Brain microvascular endothelial cell (primary cell): ENCODE measurements around the gene RAB8A.
"Not testable (repeated sequence)": the region's sequence is repeated elsewhere in the genome, so short reads cannot be mapped to it uniquely, and the experiment has no call there.

Experiments
- DNase-seq: peaks from one replicate; pipeline ENCODE4 v3.0.0-alpha.2; 2020
- H3K27ac ChIP-seq: fragments of 250-450 bp; sonication (Bioruptor Pico); 2 replicates; pipeline ENCODE4 v1.5.1; 2020; ENCODE audit warnings: mild to moderate bottlenecking, moderate library complexity
- H3K27me3 ChIP-seq: fragments of 250-450 bp; sonication (Bioruptor Pico); replicated peaks from 2 replicates; pipeline ENCODE4 v1.5.1; 2020; ENCODE audit warnings: mild to moderate bottlenecking
- H3K36me3 ChIP-seq: fragments of 250-450 bp; sonication (Bioruptor Pico); replicated peaks from 2 replicates; pipeline ENCODE4 v1.5.1; 2020; ENCODE audit warnings: mild to moderate bottlenecking
- H3K4me3 ChIP-seq: 2 replicates; pipeline ENCODE4 v1.5.1; 2011; ENCODE audit warnings: low read depth, mild to moderate bottlenecking, control low read depth, low read length, moderate library complexity
- in situ Hi-C: cut with HindIII; loops from 2 replicates; pipeline ENCODE4 v1.10.0; 2017; ENCODE audit warnings: low sequenced_read_pairs, low pct_ligation_motif_present
- TF ChIP-seq, protein P1 (sequence below): IDR thresholded peaks from 2 replicates; pipeline ENCODE4 v1.5.1; 2011; ENCODE audit warnings: low read depth, mild to moderate bottlenecking, moderate library complexity, low read length, control low read depth, inconsistent platforms; ENCODE audit errors: missing control alignments

The RAB8A gene

GRCh38 chr19:16115301-16116039 lies 3.8 kb downstream of the RAB8A start:
- TF ChIP-seq, protein P1, sequence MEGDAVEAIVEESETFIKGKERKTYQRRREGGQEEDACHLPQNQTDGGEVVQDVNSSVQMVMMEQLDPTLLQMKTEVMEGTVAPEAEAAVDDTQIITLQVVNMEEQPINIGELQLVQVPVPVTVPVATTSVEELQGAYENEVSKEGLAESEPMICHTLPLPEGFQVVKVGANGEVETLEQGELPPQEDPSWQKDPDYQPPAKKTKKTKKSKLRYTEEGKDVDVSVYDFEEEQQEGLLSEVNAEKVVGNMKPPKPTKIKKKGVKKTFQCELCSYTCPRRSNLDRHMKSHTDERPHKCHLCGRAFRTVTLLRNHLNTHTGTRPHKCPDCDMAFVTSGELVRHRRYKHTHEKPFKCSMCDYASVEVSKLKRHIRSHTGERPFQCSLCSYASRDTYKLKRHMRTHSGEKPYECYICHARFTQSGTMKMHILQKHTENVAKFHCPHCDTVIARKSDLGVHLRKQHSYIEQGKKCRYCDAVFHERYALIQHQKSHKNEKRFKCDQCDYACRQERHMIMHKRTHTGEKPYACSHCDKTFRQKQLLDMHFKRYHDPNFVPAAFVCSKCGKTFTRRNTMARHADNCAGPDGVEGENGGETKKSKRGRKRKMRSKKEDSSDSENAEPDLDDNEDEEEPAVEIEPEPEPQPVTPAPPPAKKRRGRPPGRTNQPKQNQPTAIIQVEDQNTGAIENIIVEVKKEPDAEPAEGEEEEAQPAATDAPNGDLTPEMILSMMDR, result no peak
- Histone ChIP-seq H3K4me3 (no peak overlapping the region), H3K27me3 (no peaks in the 10 kb centered on the region), H3K27ac (no peak overlapping the region), H3K36me3 (peaks cover 18% of the 10 kb centered on the region)
- no peak for DNase-seq
- in situ Hi-C loops, result no loop called here

GRCh38 chr19:16116067-16116466 lies 4.4 kb downstream of the RAB8A start:
- H3K27me3 ChIP-seq, result no peaks in the 10 kb centered on the region
- TF ChIP-seq, protein P1, result no peak
- DNase-seq, result no peak
- in situ Hi-C loops, result no loop called here
- no peak overlapping the region for H3K27ac ChIP-seq
- H3K4me3 ChIP-seq, result no peak overlapping the region
- peaks cover 22% of the 10 kb centered on the region for H3K36me3 ChIP-seq

GRCh38 chr19:16117594-16118033 lies 5.9 kb downstream of the RAB8A start:
- Histone ChIP-seq H3K4me3 (no peak overlapping the region), H3K36me3 (peaks cover 37% of the 10 kb centered on the region), H3K27me3 (no peaks in the 10 kb centered on the region), H3K27ac (no peak overlapping the region)
- in situ Hi-C loops, result no loop called here
- TF ChIP-seq, protein P1, result peak; percentile 38
- no peak for DNase-seq

GRCh38 chr19:16118489-16119033 lies 6.9 kb downstream of the RAB8A start:
- Histone ChIP-seq H3K4me3 (no peak overlapping the region), H3K27me3 (no peaks in the 10 kb centered on the region), H3K27ac (no peak overlapping the region), H3K36me3 (peaks cover 44% of the 10 kb centered on the region)
- TF ChIP-seq, protein P1, result no peak
- in situ Hi-C loops, result no loop called here
- DNase-seq, result no peak

- H3K27ac ChIP-seq, in situ Hi-C loops, H3K27me3 ChIP-seq, H3K4me3 ChIP-seq, DNase-seq: not testable (repeated sequence)
- H3K36me3 ChIP-seq, result peaks cover 45% of the 10 kb centered on the region
Measured at GRCh38 chr19:16119075-16119857, 7.6 kb downstream of the RAB8A start.

GRCh38 chr19:16121141-16121540 lies 9.5 kb downstream of the RAB8A start:
- TF ChIP-seq, protein P1, result no peak
- Histone ChIP-seq H3K4me3 (no peak overlapping the region), H3K36me3 (peaks cover 59% of the 10 kb centered on the region), H3K27ac (no peak overlapping the region), H3K27me3 (no peaks in the 10 kb centered on the region)
- in situ Hi-C loops, result no loop called here
- no peak for DNase-seq
